HG03103 (cell line): ENCODE measurements around the gene RAMP1.
"Not testable (repeated sequence)": the region's sequence is repeated elsewhere in the genome, so short reads cannot be mapped to it uniquely, and the experiment has no call there.

Experiments used
- ATAC-seq: cut with Tn5 transposase; IDR thresholded peaks from one replicate; pipeline ENCODE4 v1.9.1; 2021; ENCODE audit warnings: low read depth; ENCODE audit not compliant: unreplicated experiment

The RAMP1 gene

GRCh38 chr2:237859533-237860272, at the start of gene RAMP1:
Gene RAMP1 (plus strand): TSS chr2:237859623. CDS start chr2:237859676, 53 bp downstream.
- ATAC-seq = no peak

GRCh38 chr2:237815637-237816036, 43.8 kb upstream of the RAMP1 start:
- no peak for ATAC-seq

- no peak for ATAC-seq
Measured at GRCh38 chr2:237816531-237816930, 42.9 kb upstream of the RAMP1 start.

GRCh38 chr2:237818066-237818473, 41.4 kb upstream of the RAMP1 start:
- ATAC-seq = no peak

- no peak for ATAC-seq
Measured at GRCh38 chr2:237819231-237819630, 40.2 kb upstream of the RAMP1 start.

GRCh38 chr2:237820421-237820820, 39.0 kb upstream of the RAMP1 start:
- no peak for ATAC-seq

GRCh38 chr2:237823544-237823943, 35.9 kb upstream of the RAMP1 start:
- no peak for ATAC-seq

GRCh38 chr2:237824085-237824484, 35.3 kb upstream of the RAMP1 start:
- ATAC-seq = no peak

- ATAC-seq = no peak
Measured at GRCh38 chr2:237827421-237827987, 31.9 kb upstream of the RAMP1 start.

GRCh38 chr2:237830522-237830921, 28.9 kb upstream of the RAMP1 start:
- no peak for ATAC-seq

- ATAC-seq = no peak
Measured at GRCh38 chr2:237833546-237833945, 25.9 kb upstream of the RAMP1 start.

- no peak for ATAC-seq
Measured at GRCh38 chr2:237835372-237835771, 24.1 kb upstream of the RAMP1 start.

GRCh38 chr2:237841051-237841450, 18.4 kb upstream of the RAMP1 start:
- ATAC-seq = no peak

GRCh38 chr2:237848940-237849339, 10.5 kb upstream of the RAMP1 start:
- not testable (repeated sequence) for ATAC-seq

GRCh38 chr2:237854295-237854694, 5.1 kb upstream of the RAMP1 start:
- no peak for ATAC-seq

GRCh38 chr2:237857791-237858190, 1.6 kb upstream of the RAMP1 start:
- no peak for ATAC-seq

- ATAC-seq = no peak
Measured at GRCh38 chr2:237858294-237859081, 935 bp upstream of the RAMP1 start.

- ATAC-seq = no peak
Measured at GRCh38 chr2:237859082-237859433, 365 bp upstream of the RAMP1 start.

GRCh38 chr2:237860273-237860935, 981 bp downstream of the RAMP1 start:
- ATAC-seq = no peak

- no peak for ATAC-seq
Measured at GRCh38 chr2:237861875-237862527, 2.6 kb downstream of the RAMP1 start.

GRCh38 chr2:237862528-237862895, 3.1 kb downstream of the RAMP1 start:
- no peak for ATAC-seq
